HFFc6 (cell line): ENCODE data around the gene SELENOP. TPM values are rescaled to one million over a fixed set of nuclear protein-coding genes. Genes with fewer than 3 reads are reported as not detected.

Source experiments
- DNase-seq: peaks from one replicate; pipeline ENCODE4 v3.0.0-alpha.2; 2018
- H3K27ac Mint-ChIP-seq: 2 replicates; pipeline ENCODE4 v1.8.0; 2020; ENCODE audit warnings: mild to moderate bottlenecking, mixed read lengths
- H3K27me3 Mint-ChIP-seq: 2 replicates; pipeline ENCODE4 v1.8.0; 2021; ENCODE audit warnings: mild to moderate bottlenecking, moderate library complexity, mixed read lengths; ENCODE audit not compliant: insufficient read depth
- H3K36me3 Mint-ChIP-seq: 2 replicates; pipeline ENCODE4 v1.8.0; 2021; ENCODE audit warnings: low read depth, mixed read lengths
- H3K4me1 Mint-ChIP-seq: 2 replicates; pipeline ENCODE4 v1.8.0; 2020; ENCODE audit warnings: low read depth, mixed read lengths
- H3K4me3 Mint-ChIP-seq: 2 replicates; pipeline ENCODE4 v1.8.0; 2020; ENCODE audit warnings: mild to moderate bottlenecking, moderate library complexity, mixed read lengths
- H3K9me3 Mint-ChIP-seq: 2 replicates; pipeline ENCODE4 v1.8.0; 2020; ENCODE audit warnings: mild to moderate bottlenecking, mixed read lengths
- total RNA-seq, 6 experiments: library from RNA; stranded (reverse); fragmentation: NEBNext Ultra II Directional; extraction: Animal tissue kit (Norgen Biotek cat#: 25700); gene quantifications; 2 replicates in 1 of 6; 3 replicates in 5 of 6; pipeline ENCODE4 v1.2.3, GENCODE V29; 2021
- TF ChIP-seq, protein P1 (sequence below): fragments of 200-600 bp; sonication (generic); IDR thresholded peaks from 2 replicates; pipeline ENCODE4 v1.5.0; 2021; ENCODE audit warnings: antibody characterized with exemption, mild to moderate bottlenecking

The SELENOP gene
- total RNA-seq, 6 experiments from 2014 or later = 0.33 to 0.63 (median 0.47) TPM; not detected in 2

DNA sequence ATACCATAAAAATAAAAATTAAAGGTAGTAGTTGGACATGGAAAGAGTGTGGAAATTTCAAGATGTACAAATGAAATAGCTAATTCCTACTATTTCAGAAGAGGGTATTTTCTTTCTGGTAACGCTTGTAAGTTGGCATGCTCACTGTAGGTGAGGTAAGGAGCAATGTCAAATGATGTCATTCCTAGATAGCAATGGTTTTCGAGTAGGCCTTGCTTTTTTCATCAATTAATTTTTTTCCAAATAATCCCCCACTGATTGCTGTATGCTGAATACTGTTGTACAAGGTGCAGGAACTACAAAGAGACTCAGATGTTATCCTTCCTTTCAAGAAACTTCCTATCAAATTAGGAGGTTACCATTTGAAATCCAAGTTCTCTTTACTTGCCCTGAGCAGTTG is 928 bp upstream of the SELENOP start:
- H3K4me3 Mint-ChIP-seq = no peak overlapping the region
- H3K4me1 Mint-ChIP-seq = no peaks in the 10 kb centered on the region
- H3K27me3 Mint-ChIP-seq = peaks cover 4% of the 10 kb centered on the region; the same call in 1 of the 2 replicates
- H3K27ac Mint-ChIP-seq = no peak overlapping the region
- TF ChIP-seq, protein P1, sequence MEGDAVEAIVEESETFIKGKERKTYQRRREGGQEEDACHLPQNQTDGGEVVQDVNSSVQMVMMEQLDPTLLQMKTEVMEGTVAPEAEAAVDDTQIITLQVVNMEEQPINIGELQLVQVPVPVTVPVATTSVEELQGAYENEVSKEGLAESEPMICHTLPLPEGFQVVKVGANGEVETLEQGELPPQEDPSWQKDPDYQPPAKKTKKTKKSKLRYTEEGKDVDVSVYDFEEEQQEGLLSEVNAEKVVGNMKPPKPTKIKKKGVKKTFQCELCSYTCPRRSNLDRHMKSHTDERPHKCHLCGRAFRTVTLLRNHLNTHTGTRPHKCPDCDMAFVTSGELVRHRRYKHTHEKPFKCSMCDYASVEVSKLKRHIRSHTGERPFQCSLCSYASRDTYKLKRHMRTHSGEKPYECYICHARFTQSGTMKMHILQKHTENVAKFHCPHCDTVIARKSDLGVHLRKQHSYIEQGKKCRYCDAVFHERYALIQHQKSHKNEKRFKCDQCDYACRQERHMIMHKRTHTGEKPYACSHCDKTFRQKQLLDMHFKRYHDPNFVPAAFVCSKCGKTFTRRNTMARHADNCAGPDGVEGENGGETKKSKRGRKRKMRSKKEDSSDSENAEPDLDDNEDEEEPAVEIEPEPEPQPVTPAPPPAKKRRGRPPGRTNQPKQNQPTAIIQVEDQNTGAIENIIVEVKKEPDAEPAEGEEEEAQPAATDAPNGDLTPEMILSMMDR = no peak
- H3K36me3 Mint-ChIP-seq = no peaks in the 10 kb centered on the region
- no peak for DNase-seq
- no peaks in the 10 kb centered on the region for H3K9me3 Mint-ChIP-seq

DNA sequence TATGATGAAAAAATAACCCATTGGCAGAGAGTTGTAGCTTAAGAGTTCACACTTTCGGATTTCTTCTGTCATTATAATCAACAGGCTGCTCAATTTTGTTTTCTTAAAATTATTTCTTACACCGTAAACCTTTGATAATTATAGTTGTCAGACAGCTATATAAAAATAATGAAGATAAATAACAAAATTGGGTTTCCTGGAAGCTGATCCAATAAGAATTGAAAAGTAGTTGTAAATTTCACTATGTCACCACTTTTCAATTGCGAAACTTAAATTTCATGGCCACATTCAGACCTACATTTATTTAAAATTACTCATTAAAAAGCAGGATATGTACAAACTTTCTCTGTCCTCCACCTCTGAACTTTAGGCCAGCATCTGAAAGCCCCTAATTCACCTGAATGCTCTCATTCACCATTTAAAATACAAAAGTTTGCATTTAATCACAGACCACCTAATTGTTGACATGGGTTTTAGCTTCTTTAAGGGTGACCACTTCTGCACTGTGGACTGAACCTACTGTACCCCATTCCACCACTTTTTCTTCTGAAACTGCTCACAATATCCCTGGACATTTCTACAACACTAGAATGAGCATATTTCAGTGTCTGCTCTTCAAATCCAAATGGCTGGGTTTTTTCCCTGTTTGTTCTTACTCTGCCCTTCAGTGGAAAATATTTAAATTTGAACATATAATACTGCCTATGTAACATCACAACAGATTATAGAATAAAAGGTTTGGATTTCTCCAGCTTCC is 680 bp downstream of the SELENOP start:
- no peak overlapping the region for H3K27ac Mint-ChIP-seq
- TF ChIP-seq, protein P1 = no peak
- peaks cover 4% of the 10 kb centered on the region; the same call in 1 of the 2 replicates for H3K27me3 Mint-ChIP-seq

DNA sequence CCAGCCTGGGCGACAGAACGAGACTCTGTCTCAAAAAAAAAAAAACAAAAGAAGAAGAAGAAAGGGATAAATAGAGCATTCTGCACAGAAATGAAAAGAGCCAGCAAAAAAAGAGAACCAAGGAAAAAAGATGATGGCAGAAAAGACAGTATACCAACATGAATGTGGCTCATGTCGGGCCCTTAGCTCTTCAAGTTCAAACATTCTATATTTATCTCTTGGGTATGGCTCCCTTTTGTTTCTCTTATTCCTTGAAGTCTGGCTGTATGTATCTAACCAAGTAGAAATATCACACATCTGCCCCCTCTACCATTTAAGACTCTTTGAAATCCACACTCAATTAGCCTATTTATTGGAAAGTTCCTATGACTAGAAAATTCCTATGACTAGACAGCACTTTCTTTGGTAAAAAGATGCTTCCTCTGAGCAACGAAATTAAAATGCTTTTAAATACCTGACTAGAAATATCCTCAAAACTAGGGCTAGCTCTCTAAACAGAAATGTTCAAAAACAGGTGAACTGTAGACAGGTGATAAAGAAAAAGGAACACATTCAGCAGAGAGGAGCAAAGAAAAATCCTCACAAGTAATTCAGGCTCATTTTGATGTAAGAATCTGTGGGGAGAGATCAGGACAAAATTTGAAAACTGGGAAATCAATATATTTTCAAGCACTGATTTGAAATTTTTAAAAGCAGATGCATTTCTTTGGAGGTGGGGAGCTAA is 2.6 kb downstream of the SELENOP start:
- DNase-seq = no peak
- H3K27ac Mint-ChIP-seq = no peak overlapping the region
- no peaks in the 10 kb centered on the region for H3K4me1 Mint-ChIP-seq
- H3K36me3 Mint-ChIP-seq = no peaks in the 10 kb centered on the region
- TF ChIP-seq, protein P1 = no peak
- peaks cover 4% of the 10 kb centered on the region; the same call in 1 of the 2 replicates for H3K27me3 Mint-ChIP-seq
- no peaks in the 10 kb centered on the region for H3K9me3 Mint-ChIP-seq
- H3K4me3 Mint-ChIP-seq = no peak overlapping the region

More for the DNA sequence above, 680 bp downstream of the SELENOP start:
- DNase-seq = no peak
- Mint-ChIP-seq H3K4me1 (no peaks in the 10 kb centered on the region), H3K36me3 (no peaks in the 10 kb centered on the region), H3K9me3 (no peaks in the 10 kb centered on the region), H3K4me3 (no peak overlapping the region)

DNA sequence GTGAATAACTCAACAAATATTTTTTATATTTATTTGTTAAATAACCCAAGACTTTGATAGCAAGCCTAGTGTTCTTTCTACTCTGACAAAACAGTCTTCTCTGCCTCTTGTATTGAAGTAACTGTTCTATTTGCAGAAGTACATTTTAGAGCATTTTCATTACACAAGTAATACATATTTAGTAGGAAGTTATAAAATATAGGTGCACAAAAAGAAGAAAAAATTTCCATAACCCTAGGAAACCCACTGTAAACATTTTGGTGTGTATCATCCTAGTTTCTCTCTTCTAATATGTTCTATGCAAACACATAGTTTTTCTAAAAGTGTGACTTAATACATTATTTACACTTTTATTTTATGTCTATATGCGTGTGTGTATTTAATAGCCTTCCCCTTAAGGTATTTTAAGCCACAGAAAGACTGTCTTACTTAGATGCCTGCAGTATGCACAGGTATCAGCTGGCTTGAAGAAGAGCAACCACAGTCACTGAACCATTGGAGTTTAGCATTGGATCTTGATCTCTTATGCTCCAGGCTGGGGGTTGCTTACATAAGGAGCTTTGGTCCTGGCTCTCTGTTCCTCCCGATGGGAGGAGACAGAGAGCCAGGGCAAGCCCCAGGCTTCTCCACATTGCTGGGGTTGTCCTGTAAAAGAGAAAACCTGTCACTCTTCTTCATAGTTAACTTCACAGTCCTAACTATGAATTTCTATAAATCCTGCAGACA is 3.8 kb downstream of the SELENOP start:
- Mint-ChIP-seq H3K4me3 (no peak overlapping the region), H3K36me3 (no peaks in the 10 kb centered on the region), H3K27ac (no peak overlapping the region), H3K27me3 (peaks cover 4% of the 10 kb centered on the region; the same call in 1 of the 2 replicates), H3K4me1 (no peaks in the 10 kb centered on the region), H3K9me3 (no peaks in the 10 kb centered on the region)
- no peak for DNase-seq
- TF ChIP-seq, protein P1 = no peak

DNA sequence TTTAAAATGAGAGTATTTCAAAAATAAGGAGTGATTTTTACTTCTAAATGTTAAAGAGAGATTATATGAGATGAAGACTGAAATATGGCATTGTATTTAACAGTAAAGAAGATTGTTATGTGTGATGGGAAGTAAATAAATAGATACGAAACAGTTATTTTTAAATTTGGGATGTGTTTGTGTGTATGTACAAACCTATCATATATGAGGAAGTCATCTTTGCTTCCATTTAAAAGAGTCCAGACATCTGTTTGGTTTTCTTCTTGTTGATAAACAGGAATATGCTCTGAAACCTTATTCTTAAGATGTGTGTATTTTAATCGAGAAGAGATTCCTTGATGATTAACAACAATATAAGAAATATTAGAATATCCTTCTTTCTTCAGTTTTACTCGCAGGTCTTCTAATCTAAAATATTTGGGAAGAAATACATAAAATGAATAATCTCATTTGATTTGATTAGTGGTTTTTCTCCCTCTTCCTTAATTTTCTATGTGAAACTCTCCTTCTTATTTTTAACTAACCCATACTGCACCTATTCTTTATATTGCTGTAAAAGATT is 4.9 kb downstream of the SELENOP start:
- H3K4me3 Mint-ChIP-seq = no peak overlapping the region
- TF ChIP-seq, protein P1 = no peak
- DNase-seq = no peak
- no peak overlapping the region for H3K27ac Mint-ChIP-seq
- H3K27me3 Mint-ChIP-seq = peaks cover 3% of the 10 kb centered on the region; the same call in 1 of the 2 replicates
- H3K4me1 Mint-ChIP-seq = no peaks in the 10 kb centered on the region
- no peaks in the 10 kb centered on the region for H3K36me3 Mint-ChIP-seq
- H3K9me3 Mint-ChIP-seq = no peaks in the 10 kb centered on the region
